Esophagus squamous epithelium (tissue), 5 donors: ENCODE data around the gene LILRB5. TPM values are rescaled to one million over a fixed set of nuclear protein-coding genes. Genes with fewer than 3 reads are reported as not detected.
"Not testable (repeated sequence)": the region's sequence is repeated elsewhere in the genome, so short reads cannot be mapped to it uniquely, and the experiment has no call there.

ENCODE experiments used
- DNase-seq: peaks from one replicate; lab custom pipeline; 2025; lab: John Stamatoyannopoulos, UW
- H3K27ac ChIP-seq, 4 donors: fragments of 200-600 bp; sonication (generic); one replicate each; pipeline ENCODE4 v1.5.1; 2016 to 2019; ENCODE audit warnings: mild to moderate bottlenecking in 1 of 4
- H3K27me3 ChIP-seq, 4 donors: fragments of 200-600 bp; sonication (generic); 1 replicate in 3 of 4; 2 replicates in 1 of 4; pipeline versions ENCODE4 v1.5.1 to v1.6.0; 2017 to 2021; ENCODE audit warnings: antibody characterized with exemption in 1 of 4
- H3K36me3 ChIP-seq, 3 donors: fragments of 200-600 bp; sonication (generic); one replicate each; pipeline ENCODE4 v1.5.1; 2016 to 2019
- H3K4me1 ChIP-seq, 3 donors: fragments of 200-600 bp; sonication (generic); one replicate each; pipeline ENCODE4 v1.5.1; 2017 to 2019
- H3K4me3 ChIP-seq, 4 donors: fragments of 200-600 bp; sonication (generic); 1 replicate in 3 of 4; 2 replicates in 1 of 4; pipeline ENCODE4 v1.5.1; 2016 to 2019; ENCODE audit warnings: mild to moderate bottlenecking in 2 of 4, moderate library complexity in 1 of 4
- H3K9me3 ChIP-seq, 3 donors: fragments of 200-600 bp; sonication (generic); one replicate each; pipeline ENCODE4 v1.5.1; 2016 to 2019
- POLR2A ChIP-seq, 4 donors: fragments of 450-650 bp; IDR thresholded peaks; one replicate each; pipeline ENCODE4 v1.6.1; 2017; ENCODE audit warnings: antibody characterized with exemption in 4 of 4, mild to moderate bottlenecking in 4 of 4, moderate library complexity in 3 of 4
- WGBS, 2 donors: methylation state at CpG; one replicate each; pipeline ENCODE4 v1.1.5; 2018; 5-methylcytosine and 5-hydroxymethylcytosine counted together
- intact Hi-C: fragments of 100-400 bp; cut with DNase I; formaldehyde crosslinking; loops from one replicate; pipeline ENCODE4 v1.15.0; 2022
- total RNA-seq, 4 donors: library from RNA; depleted of rRNA; stranded (reverse); fragments of >200 nt; gene quantifications; one replicate each; pipeline ENCODE4 v1.1.0, GENCODE V29; 2016
- TF ChIP-seq, protein P1 (sequence below), 6 experiments: fragments of 450-650 bp in 4 of 6; fragments of 200-600 bp in 2 of 6; sonication (generic) in 2 of 6; IDR thresholded peaks; one replicate each; pipeline ENCODE4 v1.5.1; 2016 to 2019; ENCODE audit warnings: antibody characterized with exemption in 6 of 6, mild to moderate bottlenecking in 4 of 6, moderate library complexity in 4 of 6
- donor health status: DM: yes; HTN: yes; CAD: no.

Gene LILRB5
- total RNA-seq, 4 donors from 2014 or later = 1.4 to 9.3 (median 5.8) TPM; not detected in 1

DNA sequence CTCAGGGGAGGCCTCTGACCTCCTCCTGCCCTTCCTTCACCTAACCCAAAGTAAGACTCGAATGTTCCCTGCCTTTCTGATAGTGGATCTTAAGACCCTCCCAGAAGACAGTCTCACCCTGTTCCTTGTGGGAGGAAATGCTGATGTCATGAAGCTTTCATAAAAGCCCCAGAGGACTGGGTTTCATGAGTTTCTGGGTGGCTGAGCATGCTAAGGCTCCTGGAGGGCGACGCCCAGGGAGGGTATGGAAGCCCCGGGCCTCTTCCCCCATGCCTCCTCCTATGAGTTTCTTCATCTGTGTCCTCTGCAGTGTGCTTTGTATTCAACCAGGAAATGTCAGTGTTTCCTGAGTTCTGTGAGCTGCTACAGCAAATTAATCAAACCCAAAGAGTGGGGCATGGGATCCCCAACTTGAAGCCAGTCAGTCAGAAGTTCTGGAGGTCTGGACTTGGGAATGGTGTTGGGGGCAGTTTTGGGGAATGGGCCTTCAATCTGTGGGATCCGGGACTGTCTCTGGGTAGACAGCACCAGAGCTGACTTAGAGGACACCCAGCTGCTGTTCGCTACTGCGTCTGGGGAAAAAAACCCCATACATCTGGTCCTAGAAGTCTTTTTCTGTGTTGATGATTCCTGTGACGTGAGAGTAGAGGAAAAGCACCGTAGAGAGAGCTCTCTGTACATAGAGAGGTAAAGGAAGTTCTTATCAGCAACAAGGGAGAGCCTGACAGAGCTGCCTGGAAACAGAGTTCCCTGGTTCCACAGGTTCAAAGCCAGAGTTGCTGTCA, 25.8 kb upstream of the LILRB5 start:
- TF ChIP-seq POLR2A (IDR thresholded peaks at IDR 0.05) = no peak
- TF ChIP-seq, protein P1, sequence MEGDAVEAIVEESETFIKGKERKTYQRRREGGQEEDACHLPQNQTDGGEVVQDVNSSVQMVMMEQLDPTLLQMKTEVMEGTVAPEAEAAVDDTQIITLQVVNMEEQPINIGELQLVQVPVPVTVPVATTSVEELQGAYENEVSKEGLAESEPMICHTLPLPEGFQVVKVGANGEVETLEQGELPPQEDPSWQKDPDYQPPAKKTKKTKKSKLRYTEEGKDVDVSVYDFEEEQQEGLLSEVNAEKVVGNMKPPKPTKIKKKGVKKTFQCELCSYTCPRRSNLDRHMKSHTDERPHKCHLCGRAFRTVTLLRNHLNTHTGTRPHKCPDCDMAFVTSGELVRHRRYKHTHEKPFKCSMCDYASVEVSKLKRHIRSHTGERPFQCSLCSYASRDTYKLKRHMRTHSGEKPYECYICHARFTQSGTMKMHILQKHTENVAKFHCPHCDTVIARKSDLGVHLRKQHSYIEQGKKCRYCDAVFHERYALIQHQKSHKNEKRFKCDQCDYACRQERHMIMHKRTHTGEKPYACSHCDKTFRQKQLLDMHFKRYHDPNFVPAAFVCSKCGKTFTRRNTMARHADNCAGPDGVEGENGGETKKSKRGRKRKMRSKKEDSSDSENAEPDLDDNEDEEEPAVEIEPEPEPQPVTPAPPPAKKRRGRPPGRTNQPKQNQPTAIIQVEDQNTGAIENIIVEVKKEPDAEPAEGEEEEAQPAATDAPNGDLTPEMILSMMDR (IDR thresholded peaks at IDR 0.05) = no peak
- Histone ChIP-seq H3K9me3 (no peaks in the 10 kb centered on the region), H3K27me3 (peaks cover 0 to 45% (median 0%) of the 10 kb centered on the region in 4 donors), H3K4me1 (no peaks in the 10 kb centered on the region), H3K27ac (no peak overlapping the region), H3K4me3 (no peak overlapping the region), H3K36me3 (no peaks in the 10 kb centered on the region)
- intact Hi-C loops = loop anchor here (5.0 kb wide), 1 partner anchor 304 kb away; no protein-coding TSS in a partner anchor
- 30 to 42% methylated on average over 5 to 7 of the region's 9 CpGs for WGBS, 2 donors
- DNase-seq = no peak

DNA sequence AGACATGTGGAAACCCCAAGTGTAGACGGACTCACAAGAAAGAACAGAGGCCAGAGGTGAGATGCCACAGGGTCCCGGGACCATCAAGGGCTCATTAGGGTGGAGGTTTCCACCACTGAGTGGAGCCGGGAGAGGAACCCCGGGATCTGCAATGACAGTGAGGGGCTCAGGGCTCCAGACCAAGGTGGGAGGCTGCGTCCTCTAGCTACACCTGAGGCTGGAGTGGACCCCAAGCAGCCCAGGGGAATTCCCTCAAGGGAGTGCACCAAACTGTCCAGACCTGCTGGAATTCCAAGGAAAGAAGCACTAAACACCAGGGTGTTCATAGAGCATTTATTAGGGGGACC, 24.6 kb upstream of the LILRB5 start:
- H3K9me3 ChIP-seq, DNase-seq, H3K4me1 ChIP-seq, H3K4me3 ChIP-seq, H3K36me3 ChIP-seq, H3K27ac ChIP-seq: not testable (repeated sequence)
- intact Hi-C loops = loop anchor here (5.0 kb wide), 1 partner anchor 306 kb away; no protein-coding TSS in a partner anchor
- peaks cover 0 to 54% (median 0%) of the 10 kb centered on the region in 4 donors for H3K27me3 ChIP-seq
- 61 to 85% methylated on average over 5 of the region's 5 CpGs for WGBS, 2 donors

DNA sequence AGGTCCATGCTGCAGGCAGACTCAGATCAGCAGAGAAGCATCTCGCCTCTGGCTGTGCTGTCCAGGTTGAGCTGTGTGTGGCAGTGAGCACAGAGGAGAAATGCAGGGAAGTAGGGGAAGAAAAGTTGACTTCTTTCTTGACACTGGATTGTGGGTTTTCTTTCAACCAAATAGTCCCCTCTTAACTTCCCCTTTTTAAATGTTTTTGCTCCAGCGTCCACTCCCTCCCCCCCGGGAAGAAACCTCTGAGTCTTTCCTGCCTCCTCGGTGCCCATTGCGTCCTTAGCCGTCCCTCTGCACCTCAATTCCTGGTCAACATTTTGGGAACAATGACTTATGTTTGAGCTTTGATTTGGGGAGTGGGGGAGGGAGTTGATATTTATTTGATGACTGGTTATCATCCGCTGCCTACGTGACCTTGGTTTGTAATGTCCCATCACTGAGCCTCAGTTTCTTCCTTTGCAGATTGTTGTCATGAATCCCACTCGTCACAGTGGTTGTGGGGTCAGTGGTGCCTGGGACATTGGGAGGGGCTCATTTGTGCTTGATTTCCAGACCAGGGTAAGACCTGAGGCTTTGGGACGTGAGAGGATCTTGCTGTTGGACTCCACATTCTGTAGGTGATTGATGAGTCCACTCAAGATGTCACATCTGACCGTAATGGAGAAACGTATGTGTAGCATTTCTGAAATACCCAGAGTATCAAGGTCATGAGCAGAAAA, 24.1 kb upstream of the LILRB5 start, which contains the start of gene LILRB2:
Gene LILRB2, minus strand, starts transcription at position 104 of the 722 bp plus-strand sequence. CDS start 614 bp downstream, outside the sequence.
- TF ChIP-seq, protein P1 (IDR thresholded peaks at IDR 0.05) = no peak
- TF ChIP-seq POLR2A (IDR thresholded peaks at IDR 0.05) = no peak
- no peak for DNase-seq
- H3K4me3 ChIP-seq = peak within 1 kb of the TSS in 2 of 4 donors; percentile 18 to 23
- peaks cover 0 to 54% (median 0%) of the 10 kb centered on the region in 4 donors for H3K27me3 ChIP-seq
- WGBS, 2 donors = 54 to 62% methylated on average over 11 to 12 of the region's 12 CpGs
- peak within 1 kb of the TSS in 2 of 4 donors; percentile 46 to 52 for H3K27ac ChIP-seq
- H3K4me1 ChIP-seq = no peaks in the 10 kb centered on the region
- H3K36me3 ChIP-seq = no peaks in the 10 kb centered on the region
- H3K9me3 ChIP-seq = no peaks in the 10 kb centered on the region
- intact Hi-C loops = loop anchor here (5.0 kb wide), 1 partner anchor 306 kb away; no protein-coding TSS in a partner anchor

DNA sequence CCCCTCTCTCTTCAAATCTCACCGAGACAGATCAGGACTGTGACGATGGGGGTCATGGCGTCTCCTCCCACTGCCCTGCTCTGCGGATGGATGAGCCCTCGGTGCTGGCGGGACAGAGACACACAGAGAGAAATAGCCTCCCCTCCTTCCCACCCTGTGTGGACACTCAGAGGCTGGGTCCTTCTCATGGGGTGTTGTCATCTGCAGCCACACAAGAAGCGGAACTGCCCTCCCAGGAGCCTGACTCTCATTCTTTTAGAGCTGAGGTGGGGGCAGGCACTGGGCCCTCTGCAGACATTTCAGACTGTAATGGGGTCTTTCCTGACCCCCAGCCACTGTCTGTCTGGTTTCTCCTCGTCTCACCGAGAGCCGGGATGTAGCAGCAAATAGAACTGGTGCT, 23.4 kb upstream of the LILRB5 start:
- Histone ChIP-seq H3K27ac (peak overlapping the region in 2 of 4 donors; percentile 46 to 52), H3K27me3 (peaks cover 0 to 61% (median 0%) of the 10 kb centered on the region in 4 donors), H3K4me3 (peak overlapping the region in 2 of 4 donors; percentile 18 to 23)
- 50 to 71% methylated on average over 2 to 3 of the region's 10 CpGs for WGBS, 2 donors
- H3K9me3 ChIP-seq, DNase-seq, H3K4me1 ChIP-seq, H3K36me3 ChIP-seq: not testable (repeated sequence)
- intact Hi-C loops = loop anchor here (5.0 kb wide), 1 partner anchor 307 kb away; no protein-coding TSS in a partner anchor

DNA sequence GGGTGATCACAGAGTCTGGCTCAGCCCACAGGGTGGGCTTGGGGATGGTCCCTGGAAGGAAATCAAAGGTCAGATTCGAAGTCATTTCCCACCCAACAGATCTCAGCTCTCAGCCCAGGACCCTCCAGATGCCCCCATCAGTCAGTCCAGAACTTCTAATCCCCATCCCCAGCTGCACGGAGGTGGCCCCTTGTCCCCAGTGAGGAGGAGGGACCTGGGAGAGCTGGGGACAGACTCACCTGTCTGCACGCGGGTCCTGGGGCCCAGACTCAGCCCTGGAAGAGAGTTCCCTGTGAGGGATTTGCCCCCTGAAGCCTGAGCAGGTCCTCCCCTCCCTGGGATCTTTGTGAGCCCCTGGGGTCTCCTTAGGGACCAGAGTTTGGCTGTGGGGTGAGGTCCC, 23.0 kb upstream of the LILRB5 start:
- H3K36me3 ChIP-seq, H3K4me1 ChIP-seq, DNase-seq, H3K9me3 ChIP-seq: not testable (repeated sequence)
- peaks cover 0 to 63% (median 0%) of the 10 kb centered on the region in 4 donors for H3K27me3 ChIP-seq
- H3K4me3 ChIP-seq = peak overlapping the region in 2 of 4 donors; percentile 18 to 23
- intact Hi-C loops = loop anchor here (5.0 kb wide), 1 partner anchor 307 kb away; no protein-coding TSS in a partner anchor
- WGBS, 2 donors = 50% methylated on average over 1 of the region's 4 CpGs; no CpG with 5 or more reads in 1 of the 2 donors
- H3K27ac ChIP-seq = peak overlapping the region in 1 of 4 donors; percentile 52

DNA sequence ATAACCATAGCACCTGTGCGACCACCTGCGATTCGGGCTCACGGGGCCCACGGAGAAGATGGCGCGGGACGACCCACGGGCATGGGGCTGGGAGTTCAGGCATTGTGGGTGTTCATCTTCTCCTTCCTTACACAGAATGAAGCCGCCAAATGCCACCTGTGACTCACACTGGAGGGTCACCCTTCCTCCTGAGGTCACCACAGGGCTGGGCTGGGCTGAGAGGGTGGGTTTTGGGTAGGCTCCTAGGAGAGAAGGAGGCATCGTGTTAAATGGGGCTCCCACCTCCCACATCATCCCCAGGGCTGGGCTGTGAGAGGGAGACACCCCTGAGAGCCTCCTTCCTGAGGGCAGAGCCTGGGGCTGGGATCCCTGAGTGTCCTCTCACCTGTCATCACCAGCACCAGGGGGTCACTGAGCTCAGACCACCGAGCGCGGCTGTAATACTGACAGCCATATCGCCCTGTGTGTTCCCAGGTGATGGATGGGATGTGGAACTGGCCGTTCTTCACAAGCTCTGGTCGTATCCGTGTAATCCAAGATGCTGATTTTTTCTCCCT, 22.4 kb upstream of the LILRB5 start:
- no peaks in the 10 kb centered on the region for H3K9me3 ChIP-seq
- no peak overlapping the region for H3K27ac ChIP-seq
- no peaks in the 10 kb centered on the region for H3K4me1 ChIP-seq
- TF ChIP-seq, protein P1 (IDR thresholded peaks at IDR 0.05) = no peak
- no peak for TF ChIP-seq POLR2A (IDR thresholded peaks at IDR 0.05)
- H3K36me3 ChIP-seq = no peaks in the 10 kb centered on the region
- DNase-seq = no peak
- 67 to 80% methylated on average over 8 to 13 of the region's 18 CpGs for WGBS, 2 donors
- intact Hi-C loops = no loop called here
- no peak overlapping the region for H3K4me3 ChIP-seq
- H3K27me3 ChIP-seq = peaks cover 0 to 64% (median 0%) of the 10 kb centered on the region in 4 donors

DNA sequence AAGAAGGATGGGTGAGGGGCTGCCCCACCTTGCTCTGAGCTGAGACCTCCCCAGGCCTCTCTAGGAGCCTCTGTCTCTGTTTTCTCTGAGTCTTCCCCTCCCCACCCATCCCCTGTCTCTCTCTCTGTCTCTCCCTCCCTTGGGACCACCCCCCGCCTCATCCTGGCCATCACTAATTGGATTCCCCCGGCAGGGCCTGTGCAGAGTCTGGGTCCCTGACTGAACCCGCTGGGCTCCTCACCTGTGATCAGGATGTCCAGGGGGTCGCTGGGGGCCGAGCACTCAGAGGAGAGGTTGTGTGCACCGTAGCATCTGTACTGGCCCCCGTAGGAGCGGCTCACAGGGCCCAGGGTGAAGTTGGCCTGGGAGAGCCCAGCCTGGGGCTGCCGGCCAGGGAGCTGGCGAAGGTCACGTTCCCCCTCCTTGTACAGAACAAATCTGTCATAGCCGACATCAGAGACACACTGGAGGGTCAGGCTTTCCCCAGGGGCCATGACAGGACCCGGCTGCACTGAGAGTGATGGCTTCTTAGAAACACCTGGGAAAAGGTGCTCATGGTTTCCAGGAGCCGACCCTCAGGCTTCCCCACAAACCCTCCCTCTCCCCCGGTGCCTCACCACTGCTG, 21.6 kb upstream of the LILRB5 start:
- H3K9me3 ChIP-seq, DNase-seq, intact Hi-C loops, H3K4me1 ChIP-seq, H3K27ac ChIP-seq, H3K4me3 ChIP-seq, H3K36me3 ChIP-seq: not testable (repeated sequence)
- WGBS, 2 donors = 60 to 67% methylated on average over 3 to 4 of the region's 15 CpGs
- H3K27me3 ChIP-seq = peaks cover 0 to 62% (median 0%) of the 10 kb centered on the region in 4 donors

DNA sequence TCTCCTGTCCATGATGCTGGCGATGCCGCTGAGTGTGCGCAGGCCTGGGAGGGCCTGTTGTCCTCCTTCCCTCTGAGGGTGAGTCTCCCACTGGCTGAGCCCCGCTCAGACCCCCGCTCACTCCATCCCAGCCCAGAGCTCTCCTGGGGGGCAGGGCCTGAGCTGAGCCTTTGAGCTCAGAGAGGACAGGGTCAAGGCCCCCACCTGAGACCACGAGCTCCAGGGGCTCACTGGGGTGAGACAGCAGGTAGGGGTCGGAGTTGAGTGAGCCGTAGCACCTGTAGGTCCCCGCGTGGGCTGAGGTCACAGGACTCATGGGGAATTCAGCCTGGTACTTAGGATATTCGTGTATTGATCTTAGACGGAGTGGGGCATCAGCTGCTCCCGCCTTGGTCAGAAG, 21.0 kb upstream of the LILRB5 start:
- H3K4me3 ChIP-seq, DNase-seq, intact Hi-C loops, H3K36me3 ChIP-seq, H3K4me1 ChIP-seq, H3K27ac ChIP-seq, H3K9me3 ChIP-seq: not testable (repeated sequence)
- H3K27me3 ChIP-seq = peaks cover 0 to 61% (median 0%) of the 10 kb centered on the region in 4 donors
- WGBS, 2 donors = 74 to 89% methylated on average over 7 to 9 of the region's 13 CpGs
